Activated CD4-positive, alpha-beta memory T cell treated with anti-CD3 and anti-CD28 coated beads, Interleukin-2, amount 10 ng/mL, durations not matched to agents 7 days and 5 days (primary cell): ENCODE measurements around the gene RARG. TPM values are rescaled to one million over a fixed set of nuclear protein-coding genes. Genes with fewer than 3 reads are reported as not detected.
"Not testable (repeated sequence)": the region's sequence is repeated elsewhere in the genome, so short reads cannot be mapped to it uniquely, and the experiment has no call there.

Experiments
- CTCF ChIA-PET: fragments of 350-600 bp; sonication (Branson Sonifier 250); formaldehyde crosslinking; loops from one replicate; lab custom pipeline; 2021; ENCODE audit warnings: antibody characterized with exemption, inconsistent platforms; lab: Charles Lee
- POLR2A ChIA-PET: fragments of 350-600 bp; sonication (Branson Sonifier 250); formaldehyde crosslinking; loops from one replicate; lab custom pipeline; 2021; ENCODE audit warnings: antibody characterized with exemption; lab: Charles Lee
- DNase-seq: peaks from one replicate; pipeline ENCODE4 v3.0.0-alpha.2; 2020
- H3K27ac Mint-ChIP-seq: one replicate; pipeline ENCODE4 v1.8.0; 2021; ENCODE audit warnings: mild to moderate bottlenecking, mixed read lengths
- H3K27me3 Mint-ChIP-seq: one replicate; pipeline ENCODE4 v1.8.0; 2021; ENCODE audit warnings: mixed read lengths
- H3K36me3 Mint-ChIP-seq: one replicate; pipeline ENCODE4 v1.8.0; 2021; ENCODE audit warnings: low read depth, mixed read lengths
- H3K4me1 Mint-ChIP-seq: one replicate; pipeline ENCODE4 v1.8.0; 2021; ENCODE audit warnings: mixed read lengths
- H3K4me3 Mint-ChIP-seq: one replicate; pipeline ENCODE4 v1.8.0; 2021; ENCODE audit warnings: mild to moderate bottlenecking, mixed read lengths
- H3K9me3 Mint-ChIP-seq: one replicate; pipeline ENCODE4 v1.8.0; 2021; ENCODE audit warnings: mixed read lengths
- total RNA-seq, 2 experiments: library from RNA; stranded (reverse); gene quantifications; one replicate each; pipeline ENCODE4 v1.2.3, GENCODE V29; 2021

Gene RARG
- total RNA-seq, 2 experiments from 2014 or later = 46.1 to 47.4 TPM

DNA sequence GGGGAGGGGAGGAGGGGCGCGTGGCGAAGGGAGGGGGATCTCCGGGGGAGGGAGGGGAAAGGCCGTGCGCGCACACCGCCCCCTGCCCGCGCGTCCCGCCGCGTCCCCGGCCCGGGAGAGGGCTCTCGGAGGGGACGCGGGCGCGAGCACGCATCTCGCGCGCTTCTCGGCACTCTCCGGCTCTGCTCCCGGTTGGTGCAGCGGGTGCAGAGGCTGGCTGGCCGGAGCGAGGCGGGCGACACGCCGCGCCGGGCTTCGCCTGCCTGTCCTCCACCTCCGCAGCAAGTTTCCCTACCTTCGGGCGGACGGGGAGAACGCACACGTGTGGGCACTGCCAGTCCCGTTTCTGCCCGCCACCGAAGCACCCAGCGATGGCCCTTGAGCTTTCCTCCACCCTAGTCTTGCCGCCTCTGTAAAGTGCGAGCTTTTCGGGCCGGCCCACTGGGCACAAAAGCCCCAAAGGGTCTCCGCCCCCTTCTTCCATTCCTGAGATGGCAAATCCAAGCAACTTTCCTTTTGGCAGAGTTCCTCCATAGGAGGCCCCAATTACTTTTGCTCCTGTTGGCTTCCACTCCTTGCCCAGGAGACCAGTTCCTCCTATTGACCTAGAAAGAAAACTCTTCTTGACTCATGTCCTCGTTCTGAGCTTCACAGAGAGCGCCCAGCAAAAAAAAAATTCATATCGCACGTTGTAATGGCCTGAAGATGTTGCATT lies 50.9 kb downstream of the RARG start:
- ChIA-PET POLR2A (interaction anchor here (0.6 to 15.2 kb wide), 28 partner anchors 8 to 1098 kb away, joined by 3 to 263 read pairs (median 6); partner anchors contain the start of genes AAAS, EIF4B, ESPL1 and ITGB7), CTCF (interaction anchor here (1.0 to 5.7 kb wide), 19 partner anchors 9 to 143 kb away, joined by 3 to 36 read pairs (median 5); partner anchors contain the start of genes AAAS, ESPL1, ITGB7 and PFDN5)
- H3K9me3 Mint-ChIP-seq = no peaks in the 10 kb centered on the region
- H3K36me3 Mint-ChIP-seq = peaks cover 40% of the 10 kb centered on the region
- peak overlapping the region; percentile 84 for H3K4me3 Mint-ChIP-seq
- DNase-seq = peak; percentile 78
- peaks cover 56% of the 10 kb centered on the region for H3K4me1 Mint-ChIP-seq
- H3K27ac Mint-ChIP-seq = peak overlapping the region; percentile 93
- H3K27me3 Mint-ChIP-seq = no peaks in the 10 kb centered on the region

GRCh38 chr12:53180220-53180930 lies 51.6 kb downstream of the RARG start, which contains the start of the genes CSAD and ZNF740:
Gene CSAD (minus strand): TSS chr12:53180925. CDS start chr12:53173470, 7,455 bp downstream.
Gene ZNF740 (plus strand): TSS chr12:53180722. CDS start chr12:53181984, 1,262 bp downstream.
- H3K4me1 Mint-ChIP-seq = peaks cover 58% of the 10 kb centered on the region
- POLR2A ChIA-PET = interaction anchor here (1.0 to 15.2 kb wide), 23 partner anchors 8 to 321 kb away, joined by 3 to 263 read pairs (median 6); partner anchors contain the start of genes AAAS, EIF4B, ESPL1 and ITGB7

GRCh38 chr12:53179687-53180219 lies 52.3 kb downstream of the RARG start:
- Mint-ChIP-seq H3K9me3 (no peaks in the 10 kb centered on the region), H3K4me3 (peak overlapping the region; percentile 84), H3K36me3 (peaks cover 27% of the 10 kb centered on the region), H3K4me1 (peaks cover 58% of the 10 kb centered on the region), H3K27ac (peak overlapping the region; percentile 93), H3K27me3 (no peaks in the 10 kb centered on the region)
- ChIA-PET CTCF (interaction anchor here (0.7 to 5.7 kb wide), 15 partner anchors 15 to 566 kb away, joined by 3 to 36 read pairs (median 5); partner anchors contain the start of genes AAAS, ESPL1 and PFDN5), POLR2A (interaction anchor here (1.2 to 15.2 kb wide), 15 partner anchors 8 to 199 kb away, joined by 3 to 263 read pairs (median 8); partner anchors contain the start of genes AAAS, ESPL1, ITGB7 and SP1)
- DNase-seq = no peak

More at GRCh38 chr12:53180220-53180930, 51.6 kb downstream of the RARG start, which contains the start of the genes CSAD and ZNF740:
- peak; percentile 98 for DNase-seq
- peaks cover 33% of the 10 kb centered on the region for H3K36me3 Mint-ChIP-seq
- H3K4me3 Mint-ChIP-seq = peak within 1 kb of the TSS; percentile 84
- no peaks in the 10 kb centered on the region for H3K27me3 Mint-ChIP-seq
- CTCF ChIA-PET = interaction anchor here (0.7 to 5.7 kb wide), 15 partner anchors 15 to 566 kb away, joined by 3 to 36 read pairs (median 4); partner anchors contain the start of genes AAAS, ESPL1 and PFDN5
- H3K27ac Mint-ChIP-seq = peak within 1 kb of the TSS; percentile 93
- H3K9me3 Mint-ChIP-seq = no peaks in the 10 kb centered on the region

- Mint-ChIP-seq H3K4me1 (peaks cover 51% of the 10 kb centered on the region), H3K36me3 (peaks cover 21% of the 10 kb centered on the region), H3K27ac (peak overlapping the region; percentile 93), H3K4me3 (peak overlapping the region; percentile 84)
- POLR2A ChIA-PET = interaction anchor here (4.5 to 15.2 kb wide), 3 partner anchors 18 to 40 kb away, joined by 21 to 263 read pairs (median 33); partner anchors contain the start of gene ITGB7
- CTCF ChIA-PET = interaction anchor here (1.0 to 5.7 kb wide), 5 partner anchors 18 to 143 kb away, joined by 4 to 36 read pairs (median 10); partner anchors contain the start of genes AAAS and ESPL1
- H3K9me3 Mint-ChIP-seq, H3K27me3 Mint-ChIP-seq: not testable (repeated sequence)
- DNase-seq = peak; percentile 9
Observed at GRCh38 chr12:53178803-53179202, 53.2 kb downstream of the RARG start.

DNA sequence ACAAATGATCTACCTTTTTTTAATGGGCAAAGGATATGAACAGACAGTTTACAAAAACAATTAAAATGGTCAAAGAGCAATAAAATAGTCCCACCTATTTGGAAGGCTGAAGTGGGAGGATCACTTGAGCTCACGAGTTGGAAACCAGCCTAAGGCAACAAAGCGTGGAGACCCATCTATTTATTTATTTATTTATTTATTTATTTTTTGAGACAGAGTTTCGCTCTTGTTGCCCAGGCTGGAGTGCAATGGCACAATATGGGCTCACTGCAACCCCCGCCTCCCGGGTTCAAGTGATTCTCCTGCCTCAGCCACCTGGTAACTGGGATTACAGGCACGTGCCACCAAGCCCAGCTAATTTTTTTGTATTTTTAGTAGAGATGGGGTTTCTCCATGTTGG lies 54.6 kb downstream of the RARG start:
- H3K4me3 Mint-ChIP-seq, H3K27me3 Mint-ChIP-seq, H3K9me3 Mint-ChIP-seq, H3K27ac Mint-ChIP-seq: not testable (repeated sequence)
- H3K36me3 Mint-ChIP-seq = peaks cover 14% of the 10 kb centered on the region
- peaks cover 40% of the 10 kb centered on the region for H3K4me1 Mint-ChIP-seq
- CTCF ChIA-PET = interaction anchor here (1.1 to 1.7 kb wide), 3 partner anchors 18 to 91 kb away, joined by 3 to 9 read pairs (median 4); partner anchors contain the start of genes ESPL1 and ITGB7
- POLR2A ChIA-PET = interaction anchor here (0.9 to 5.5 kb wide), 2 partner anchors 17 to 29 kb away, joined by 3 to 33 read pairs; no protein-coding TSS in a partner anchor
- peak; percentile 7 for DNase-seq

DNA sequence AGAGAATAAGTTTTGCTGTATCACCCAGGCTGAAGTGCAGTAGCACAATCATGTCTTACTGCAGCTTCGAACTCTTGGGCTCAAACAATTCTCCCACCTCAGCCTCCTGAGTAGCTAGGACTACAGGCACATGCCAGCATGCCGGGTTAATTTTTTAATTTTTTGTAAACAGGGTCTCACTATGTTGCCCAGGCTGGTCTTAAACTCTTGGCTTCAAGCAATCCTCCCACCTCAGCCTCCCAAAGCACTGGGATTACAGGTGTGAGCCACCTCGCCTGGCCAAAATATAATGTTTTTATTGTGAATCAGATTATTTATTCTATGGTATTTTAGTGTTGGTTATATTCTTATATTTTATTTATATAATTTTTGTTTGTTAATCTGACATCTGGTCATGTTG lies 55.3 kb downstream of the RARG start:
- no peak overlapping the region for H3K4me3 Mint-ChIP-seq
- ChIA-PET POLR2A (interaction anchor here (0.9 to 5.5 kb wide), 2 partner anchors 16 to 30 kb away, joined by 3 to 33 read pairs; no protein-coding TSS in a partner anchor), CTCF (interaction anchor here (1.1 to 1.7 kb wide), 3 partner anchors 17 to 37 kb away, joined by 3 to 9 read pairs (median 3); partner anchors contain the start of gene ITGB7)
- peaks cover 8% of the 10 kb centered on the region for H3K36me3 Mint-ChIP-seq
- no peaks in the 10 kb centered on the region for H3K9me3 Mint-ChIP-seq
- peaks cover 33% of the 10 kb centered on the region for H3K4me1 Mint-ChIP-seq
- DNase-seq = peak; percentile 1
- no peaks in the 10 kb centered on the region for H3K27me3 Mint-ChIP-seq
- H3K27ac Mint-ChIP-seq = no peak overlapping the region

GRCh38 chr12:53174881-53175491 lies 57.0 kb downstream of the RARG start:
- H3K36me3 Mint-ChIP-seq = peaks cover 9% of the 10 kb centered on the region
- no peak overlapping the region for H3K4me3 Mint-ChIP-seq
- H3K9me3 Mint-ChIP-seq = no peaks in the 10 kb centered on the region
- ChIA-PET POLR2A (interaction anchor here (1.5 kb wide), 1 partner anchor 14 kb away, joined by 6 read pairs; no protein-coding TSS in a partner anchor), CTCF (interaction anchor here (0.9 to 1.6 kb wide), 5 partner anchors 10 to 146 kb away, joined by 3 to 7 read pairs (median 3); partner anchors contain the start of gene AAAS)
- peak; percentile 16 for DNase-seq
- no peaks in the 10 kb centered on the region for H3K27me3 Mint-ChIP-seq
- peaks cover 25% of the 10 kb centered on the region for H3K4me1 Mint-ChIP-seq
- no peak overlapping the region for H3K27ac Mint-ChIP-seq

GRCh38 chr12:53173085-53173715 lies 58.8 kb downstream of the RARG start:
- no peak overlapping the region for H3K27ac Mint-ChIP-seq
- H3K36me3 Mint-ChIP-seq = peaks cover 9% of the 10 kb centered on the region
- H3K9me3 Mint-ChIP-seq = no peaks in the 10 kb centered on the region
- H3K4me1 Mint-ChIP-seq = peaks cover 12% of the 10 kb centered on the region
- DNase-seq = peak; percentile 10
- no peak overlapping the region for H3K4me3 Mint-ChIP-seq
- POLR2A ChIA-PET = interaction anchor here (1.0 kb wide), 1 partner anchor 13 kb away, joined by 3 read pairs; no protein-coding TSS in a partner anchor
- H3K27me3 Mint-ChIP-seq = no peaks in the 10 kb centered on the region
- CTCF ChIA-PET = interaction anchor here (0.6 kb wide), 1 partner anchor 335 kb away, joined by 3 read pairs; no protein-coding TSS in a partner anchor

DNA sequence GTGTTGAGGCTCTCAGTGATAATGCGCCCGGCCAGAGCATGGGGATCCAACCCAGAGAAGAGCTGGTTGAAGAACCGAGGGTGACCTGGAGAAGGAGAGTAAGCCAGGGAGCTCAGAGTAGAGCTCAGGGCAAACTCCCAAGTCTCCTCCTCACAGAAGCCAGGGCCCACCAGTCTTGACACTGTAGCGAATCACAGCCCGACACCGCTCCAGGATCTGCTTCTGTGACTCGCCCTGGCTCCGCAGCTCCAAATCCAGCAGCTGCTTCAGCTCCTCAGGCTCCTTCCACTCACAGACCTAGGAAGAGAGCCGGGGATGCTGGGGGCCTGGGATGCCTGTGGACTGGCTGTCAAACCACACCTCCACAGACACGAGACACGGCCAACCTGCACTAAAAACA lies 59.7 kb downstream of the RARG start:
- Mint-ChIP-seq H3K27ac (no peak overlapping the region), H3K4me3 (no peak overlapping the region), H3K9me3 (no peaks in the 10 kb centered on the region), H3K27me3 (no peaks in the 10 kb centered on the region), H3K4me1 (peaks cover 12% of the 10 kb centered on the region), H3K36me3 (peaks cover 9% of the 10 kb centered on the region)
- CTCF ChIA-PET = no interaction called here
- POLR2A ChIA-PET = interaction anchor here (1.4 kb wide), 1 partner anchor 8 kb away, joined by 5 read pairs; the partner anchor contains the start of genes CSAD and ZNF740
- peak; percentile 3 for DNase-seq

DNA sequence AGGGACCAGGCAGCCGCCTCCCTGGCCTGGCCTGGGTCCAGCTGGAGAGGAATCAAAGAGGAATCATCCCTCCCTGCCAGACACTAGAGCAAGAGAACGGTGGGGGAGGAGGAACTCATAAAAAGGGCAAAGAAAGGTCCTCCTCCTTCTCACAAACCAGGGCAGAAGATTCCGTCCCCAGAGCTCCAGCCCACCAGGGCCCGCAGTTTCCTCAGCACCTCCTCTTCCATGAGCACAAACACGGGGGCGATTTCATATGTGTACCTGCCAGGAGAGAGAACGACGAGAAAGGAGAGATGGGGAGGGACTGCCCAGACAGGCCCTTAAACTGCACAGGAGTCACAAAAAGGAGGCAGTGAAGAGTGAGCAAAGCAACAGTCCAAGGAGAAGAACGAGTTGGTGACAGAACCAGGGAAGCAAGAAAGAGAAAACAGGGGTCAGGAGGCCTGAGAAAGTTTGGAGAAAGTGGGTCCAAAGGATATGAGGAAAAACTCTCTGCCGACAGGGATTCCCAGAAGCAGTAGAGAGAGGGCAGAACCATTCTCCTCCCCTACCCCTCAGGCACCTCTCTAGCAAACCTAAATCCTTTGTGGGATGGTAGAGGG lies 60.2 kb downstream of the RARG start:
- H3K36me3 Mint-ChIP-seq = peaks cover 9% of the 10 kb centered on the region
- H3K27me3 Mint-ChIP-seq = no peaks in the 10 kb centered on the region
- DNase-seq = peak; percentile 1
- no peaks in the 10 kb centered on the region for H3K9me3 Mint-ChIP-seq
- peaks cover 10% of the 10 kb centered on the region for H3K4me1 Mint-ChIP-seq
- no peak overlapping the region for H3K4me3 Mint-ChIP-seq
- H3K27ac Mint-ChIP-seq = no peak overlapping the region
- ChIA-PET CTCF (no interaction called here), POLR2A (interaction anchor here (1.4 kb wide), 1 partner anchor 8 kb away, joined by 5 read pairs; the partner anchor contains the start of genes CSAD and ZNF740)
